ENCODE results near the gene FABP2. TPM values are rescaled to one million over a fixed set of nuclear protein-coding genes. Genes with fewer than 3 reads are reported as not detected.

The FABP2 gene
- polyA plus RNA-seq, 1 donor (not counting 4 experiments of a cell fraction or from before 2014, with no cell fraction given) = not detected

DNA sequence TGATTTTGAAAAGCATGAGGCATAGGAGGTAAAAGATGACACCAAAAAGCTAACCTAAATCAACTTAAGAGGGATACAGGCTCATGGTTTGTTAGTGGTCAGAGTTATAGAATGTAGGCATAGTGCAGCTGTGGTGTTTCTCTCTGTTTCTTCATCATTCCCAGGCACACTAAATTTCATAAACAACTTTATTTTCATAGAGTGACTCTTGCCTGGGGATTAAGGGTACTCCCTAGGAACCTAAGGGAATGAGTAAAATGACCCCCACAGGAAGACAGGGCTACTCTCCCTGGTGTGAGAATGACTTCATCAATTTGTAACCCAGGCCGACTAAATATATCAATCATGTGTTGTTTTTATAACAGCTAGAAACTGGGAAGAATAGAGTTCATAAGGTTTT lies 11.1 kb downstream of the FABP2 start:
- Histone ChIP-seq H3K9me1 (ENCODE audit: control insufficient read depth, extremely low read depth, insufficient read depth, low read length) (no peaks in the 10 kb centered on the region), H3K79me2 (ENCODE audit: control insufficient read depth, insufficient read depth, low read length) (no peaks in the 10 kb centered on the region), H3K9ac (ENCODE audit: control insufficient read depth, extremely low read depth, insufficient read depth, low read length) (no peak overlapping the region), H3K27me3 (ENCODE audit: control insufficient read depth, extremely low read depth, insufficient read depth, low read length) (no peaks in the 10 kb centered on the region), H2AFZ (ENCODE audit: control insufficient read depth, low read length) (no peak overlapping the region), H3K27ac (ENCODE audit: control insufficient read depth, insufficient read depth, low read length) (no peak overlapping the region), H3K4me3 (ENCODE audit: control insufficient read depth in 2 of 3, extremely low read depth in 1 of 3, insufficient read depth in 2 of 3, low read depth in 1 of 3, low read length in 3 of 3) (no peak overlapping the region), H3K9me3 (ENCODE audit: control insufficient read depth, low read depth, low read length) (no peaks in the 10 kb centered on the region), H3K4me2 (ENCODE audit: control insufficient read depth, extremely low read depth, insufficient read depth, low read depth, low read length) (no peak overlapping the region), H3K4me1 (ENCODE audit: control insufficient read depth, extremely low read depth, insufficient read depth, low read length) (no peaks in the 10 kb centered on the region), H4K20me1 (ENCODE audit: control insufficient read depth, extremely low read depth, insufficient read depth, low read length) (no peaks in the 10 kb centered on the region), H3K36me3 (ENCODE audit: control insufficient read depth in 2 of 2, extremely low read depth in 1 of 2, insufficient read depth in 2 of 2, low read length in 2 of 2) (no peaks in the 10 kb centered on the region)
- no peak for TF ChIP-seq EZH2 (IDR thresholded peaks at IDR 0.05; ENCODE audit: low read length)
- TF ChIP-seq, protein P1, sequence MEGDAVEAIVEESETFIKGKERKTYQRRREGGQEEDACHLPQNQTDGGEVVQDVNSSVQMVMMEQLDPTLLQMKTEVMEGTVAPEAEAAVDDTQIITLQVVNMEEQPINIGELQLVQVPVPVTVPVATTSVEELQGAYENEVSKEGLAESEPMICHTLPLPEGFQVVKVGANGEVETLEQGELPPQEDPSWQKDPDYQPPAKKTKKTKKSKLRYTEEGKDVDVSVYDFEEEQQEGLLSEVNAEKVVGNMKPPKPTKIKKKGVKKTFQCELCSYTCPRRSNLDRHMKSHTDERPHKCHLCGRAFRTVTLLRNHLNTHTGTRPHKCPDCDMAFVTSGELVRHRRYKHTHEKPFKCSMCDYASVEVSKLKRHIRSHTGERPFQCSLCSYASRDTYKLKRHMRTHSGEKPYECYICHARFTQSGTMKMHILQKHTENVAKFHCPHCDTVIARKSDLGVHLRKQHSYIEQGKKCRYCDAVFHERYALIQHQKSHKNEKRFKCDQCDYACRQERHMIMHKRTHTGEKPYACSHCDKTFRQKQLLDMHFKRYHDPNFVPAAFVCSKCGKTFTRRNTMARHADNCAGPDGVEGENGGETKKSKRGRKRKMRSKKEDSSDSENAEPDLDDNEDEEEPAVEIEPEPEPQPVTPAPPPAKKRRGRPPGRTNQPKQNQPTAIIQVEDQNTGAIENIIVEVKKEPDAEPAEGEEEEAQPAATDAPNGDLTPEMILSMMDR (optimal IDR thresholded peaks at IDR 0.05 in 1 of 3, IDR thresholded peaks at IDR 0.05 in 1 of 3, conservative IDR thresholded peaks at IDR 0.05 in 1 of 3; ENCODE audit: extremely low read depth in 1 of 3, insufficient read depth in 2 of 3, low read length in 3 of 3) = no peak
- FAIRE-seq (no peak), DNase-seq (ENCODE audit: low read depth, low spot score) (no peak)
- dilution Hi-C loops (cut with MboI; ENCODE audit: extremely low pct_ligation_motif_present, low sequenced_read_pairs) = no loop called here

DNA sequence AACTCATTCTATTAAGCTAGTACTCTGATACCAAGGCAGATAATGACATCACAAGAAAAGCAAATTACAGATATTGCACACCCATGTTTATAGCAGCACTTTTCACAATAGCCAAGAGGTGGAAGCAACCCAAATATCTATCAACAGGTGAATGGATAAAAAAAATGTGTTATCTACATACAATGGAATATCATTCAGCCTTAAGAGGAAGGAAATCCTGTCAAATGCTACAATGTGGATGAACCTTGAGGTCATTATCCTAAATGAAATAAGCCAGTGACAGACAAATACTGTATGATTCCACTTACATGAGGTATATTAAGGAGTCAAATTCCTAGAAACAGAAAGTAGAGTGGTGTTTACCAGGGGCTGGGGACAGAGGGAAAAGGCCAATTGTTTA lies 14.3 kb downstream of the FABP2 start:
- H3K27me3 ChIP-seq (ENCODE audit: control insufficient read depth, extremely low read depth, insufficient read depth, low read length) = no peaks in the 10 kb centered on the region
- H4K20me1 ChIP-seq (ENCODE audit: control insufficient read depth, extremely low read depth, insufficient read depth, low read length) = no peaks in the 10 kb centered on the region
- H2AFZ ChIP-seq (ENCODE audit: control insufficient read depth, low read length) = no peak overlapping the region
- no peak overlapping the region for H3K27ac ChIP-seq (ENCODE audit: control insufficient read depth, insufficient read depth, low read length)
- DNase-seq (ENCODE audit: low read depth, low spot score) = no peak
- no peak for FAIRE-seq
- H3K36me3 ChIP-seq (ENCODE audit: control insufficient read depth in 2 of 2, extremely low read depth in 1 of 2, insufficient read depth in 2 of 2, low read length in 2 of 2) = no peaks in the 10 kb centered on the region
- H3K4me1 ChIP-seq (ENCODE audit: control insufficient read depth, extremely low read depth, insufficient read depth, low read length) = no peaks in the 10 kb centered on the region
- H3K4me3 ChIP-seq (ENCODE audit: control insufficient read depth in 2 of 3, extremely low read depth in 1 of 3, insufficient read depth in 2 of 3, low read depth in 1 of 3, low read length in 3 of 3) = no peak overlapping the region
- no peaks in the 10 kb centered on the region for H3K79me2 ChIP-seq (ENCODE audit: control insufficient read depth, insufficient read depth, low read length)
- dilution Hi-C loops (cut with MboI; ENCODE audit: extremely low pct_ligation_motif_present, low sequenced_read_pairs) = no loop called here
- H3K9me3 ChIP-seq (ENCODE audit: control insufficient read depth, low read depth, low read length) = no peaks in the 10 kb centered on the region
- TF ChIP-seq, protein P1 (optimal IDR thresholded peaks at IDR 0.05 in 1 of 3, IDR thresholded peaks at IDR 0.05 in 1 of 3, conservative IDR thresholded peaks at IDR 0.05 in 1 of 3; ENCODE audit: extremely low read depth in 1 of 3, insufficient read depth in 2 of 3, low read length in 3 of 3) = no peak
- TF ChIP-seq EZH2 (IDR thresholded peaks at IDR 0.05; ENCODE audit: low read length) = no peak
- no peak overlapping the region for H3K9ac ChIP-seq (ENCODE audit: control insufficient read depth, extremely low read depth, insufficient read depth, low read length)
- no peaks in the 10 kb centered on the region for H3K9me1 ChIP-seq (ENCODE audit: control insufficient read depth, extremely low read depth, insufficient read depth, low read length)
- no peak overlapping the region for H3K4me2 ChIP-seq (ENCODE audit: control insufficient read depth, extremely low read depth, insufficient read depth, low read depth, low read length)

Data from keratinocyte (primary cell).